GM19023 (cell line): ENCODE results near the gene WDR43.
A peak's percentile ranks its signal among the peaks of the same experiment; 100 is the strongest.

ENCODE experiments used
- ATAC-seq: cut with Tn5 transposase; IDR thresholded peaks from one replicate; pipeline ENCODE4 v1.9.1; 2021; ENCODE audit warnings: mild to moderate bottlenecking, moderate library complexity; ENCODE audit not compliant: unreplicated experiment

WDR43 gene

GRCh38 chr2:28894470-28895188 is at the start of gene WDR43:
Gene WDR43 (plus strand): TSS chr2:28894667. CDS start chr2:28894699, 32 bp downstream.
- ATAC-seq, result peak; percentile 88

GRCh38 chr2:28855193-28855592 is 39.3 kb upstream of the WDR43 start:
- no peak for ATAC-seq

- no peak for ATAC-seq
Observed at GRCh38 chr2:28855977-28856376, 38.5 kb upstream of the WDR43 start.

- no peak for ATAC-seq
Observed at GRCh38 chr2:28868611-28869010, 25.9 kb upstream of the WDR43 start.

GRCh38 chr2:28869494-28870145 is 24.8 kb upstream of the WDR43 start:
- peak; percentile 22 for ATAC-seq

- ATAC-seq, result peak; percentile 98
Observed at GRCh38 chr2:28870146-28870891, 24.1 kb upstream of the WDR43 start, which contains the start of gene TRMT61B. Gene TRMT61B (minus strand): TSS chr2:28870309. CDS start chr2:28870277, 32 bp downstream.

GRCh38 chr2:28871620-28872019 is 22.8 kb upstream of the WDR43 start:
- ATAC-seq, result no peak

GRCh38 chr2:28880193-28880592 is 14.3 kb upstream of the WDR43 start:
- no peak for ATAC-seq

GRCh38 chr2:28893488-28893887 is 979 bp upstream of the WDR43 start:
- ATAC-seq, result no peak

GRCh38 chr2:28895189-28895893 is 874 bp downstream of the WDR43 start:
- peak; percentile 29 for ATAC-seq

- no peak for ATAC-seq
Observed at GRCh38 chr2:28896906-28897305, 2.4 kb downstream of the WDR43 start.

GRCh38 chr2:28898048-28898447 is 3.6 kb downstream of the WDR43 start:
- ATAC-seq, result no peak

- ATAC-seq, result no peak
Observed at GRCh38 chr2:28901202-28901601, 6.7 kb downstream of the WDR43 start.

- ATAC-seq, result no peak
Observed at GRCh38 chr2:28901841-28902240, 7.4 kb downstream of the WDR43 start.

GRCh38 chr2:28902584-28902983 is 8.1 kb downstream of the WDR43 start:
- ATAC-seq, result no peak

- ATAC-seq, result no peak
Observed at GRCh38 chr2:28904295-28904694, 9.8 kb downstream of the WDR43 start.

GRCh38 chr2:28904802-28905457 is 10.5 kb downstream of the WDR43 start:
- ATAC-seq, result no peak

GRCh38 chr2:28905533-28905932 is 11.1 kb downstream of the WDR43 start:
- no peak for ATAC-seq

GRCh38 chr2:28906376-28906775 is 11.9 kb downstream of the WDR43 start:
- ATAC-seq, result no peak

- no peak for ATAC-seq
Observed at GRCh38 chr2:28906821-28907220, 12.4 kb downstream of the WDR43 start.

GRCh38 chr2:28908172-28908571 is 13.7 kb downstream of the WDR43 start:
- no peak for ATAC-seq
